ENCODE data around the gene GP5.

Gene GP5

GRCh38 chr3:194377708-194378107 is 21.4 kb downstream of the GP5 start:
- DNase-seq (ENCODE audit: insufficient read length, low spot score) = no peak
- TF ChIP-seq POLR2A (IDR thresholded peaks at IDR 0.05; ENCODE audit: low read depth, low read length) = no peak
- FAIRE-seq = no peak

DNA sequence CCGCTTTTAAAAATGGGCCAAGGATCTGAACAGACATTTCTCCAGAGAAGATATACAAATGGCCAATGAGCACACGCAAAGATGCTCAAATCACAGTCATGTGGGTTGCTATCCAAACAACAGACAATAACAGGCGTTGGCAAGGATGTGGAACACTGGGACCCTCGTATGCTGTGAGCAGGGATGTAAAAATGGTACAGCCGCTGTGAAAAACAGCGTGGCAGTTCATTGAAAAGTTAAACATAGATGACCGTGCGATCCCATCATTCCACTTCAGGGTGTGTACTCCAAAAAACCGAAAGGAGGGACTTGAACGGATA is 22.9 kb downstream of the GP5 start:
- no peak for TF ChIP-seq POLR2A (IDR thresholded peaks at IDR 0.05; ENCODE audit: low read depth, low read length)
- FAIRE-seq (no peak), DNase-seq (ENCODE audit: insufficient read length, low spot score) (no peak)

DNA sequence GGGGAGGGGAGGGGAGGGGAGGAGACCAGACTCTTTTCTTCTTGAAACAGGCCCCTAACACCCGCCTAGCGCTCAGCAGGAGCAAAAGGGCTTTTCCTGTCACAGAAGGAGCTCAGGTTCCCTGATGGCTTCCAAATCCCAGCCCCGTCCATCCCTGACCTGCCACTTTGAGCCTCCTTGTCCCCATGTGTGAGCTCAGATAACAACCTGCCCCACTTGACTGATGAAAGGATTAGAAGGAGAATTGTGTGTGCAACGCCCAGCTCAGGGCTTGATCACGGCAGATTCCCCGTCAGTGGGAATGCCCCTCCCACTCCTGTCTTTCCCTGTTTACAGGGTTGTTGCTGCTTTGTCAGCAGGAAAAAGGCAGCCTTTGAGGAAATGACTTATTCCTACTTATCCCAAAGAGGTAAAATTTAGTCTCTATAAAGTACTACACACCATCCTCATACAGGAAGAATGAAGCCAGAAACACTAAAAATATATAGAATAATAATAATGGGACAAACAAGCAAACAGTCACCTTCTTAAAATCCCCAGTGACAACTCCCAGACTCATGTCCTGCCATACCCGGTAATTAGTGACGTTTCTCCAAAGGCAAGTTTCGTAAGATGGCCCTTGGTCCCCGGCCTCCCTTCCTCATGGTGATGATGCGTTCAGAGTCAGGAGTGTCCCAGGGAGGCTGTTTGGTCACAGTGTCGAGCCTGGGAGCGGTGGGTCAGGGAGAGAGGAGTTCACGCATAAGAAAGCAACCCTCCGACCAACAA is 23.4 kb downstream of the GP5 start:
- TF ChIP-seq POLR2A (IDR thresholded peaks at IDR 0.05; ENCODE audit: low read depth, low read length) = no peak
- FAIRE-seq (peak; percentile 20), DNase-seq (ENCODE audit: insufficient read length, low spot score) (peak; percentile 33)

- DNase-seq (ENCODE audit: insufficient read length, low spot score) (no peak), FAIRE-seq (no peak)
- no peak for TF ChIP-seq POLR2A (IDR thresholded peaks at IDR 0.05; ENCODE audit: low read depth, low read length)
Observed at GRCh38 chr3:194374935-194375334, 24.1 kb downstream of the GP5 start.

- TF ChIP-seq POLR2A (IDR thresholded peaks at IDR 0.05; ENCODE audit: low read depth, low read length) = no peak
- no peak for FAIRE-seq
Observed at GRCh38 chr3:194373899-194374298, 25.2 kb downstream of the GP5 start.

DNA sequence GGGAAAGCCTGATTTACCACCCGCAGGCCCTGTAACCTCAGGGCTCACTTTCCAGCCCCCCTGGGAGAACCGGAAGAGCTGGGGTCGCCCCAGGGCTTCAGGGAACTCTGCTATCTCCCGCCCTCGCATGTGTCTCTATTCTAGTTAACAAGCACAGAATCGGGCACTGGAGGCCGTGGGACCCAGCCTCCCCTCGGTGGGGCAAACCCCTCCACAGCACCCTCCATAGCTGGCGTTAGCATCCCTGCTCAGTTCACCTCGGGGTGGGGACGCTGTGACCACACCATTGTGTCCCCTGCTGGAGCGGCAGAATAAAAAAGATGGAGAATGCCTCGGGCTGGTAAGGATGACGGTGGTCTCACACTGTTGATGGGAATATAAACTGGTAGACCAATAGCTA is 26.0 kb downstream of the GP5 start:
- FAIRE-seq = no peak
- no peak for TF ChIP-seq POLR2A (IDR thresholded peaks at IDR 0.05; ENCODE audit: low read depth, low read length)
- no peak for DNase-seq (ENCODE audit: insufficient read length, low spot score)

More at GRCh38 chr3:194373899-194374298, 25.2 kb downstream of the GP5 start:
- DNase-seq (ENCODE audit: insufficient read length, low spot score) = no peak

DNA sequence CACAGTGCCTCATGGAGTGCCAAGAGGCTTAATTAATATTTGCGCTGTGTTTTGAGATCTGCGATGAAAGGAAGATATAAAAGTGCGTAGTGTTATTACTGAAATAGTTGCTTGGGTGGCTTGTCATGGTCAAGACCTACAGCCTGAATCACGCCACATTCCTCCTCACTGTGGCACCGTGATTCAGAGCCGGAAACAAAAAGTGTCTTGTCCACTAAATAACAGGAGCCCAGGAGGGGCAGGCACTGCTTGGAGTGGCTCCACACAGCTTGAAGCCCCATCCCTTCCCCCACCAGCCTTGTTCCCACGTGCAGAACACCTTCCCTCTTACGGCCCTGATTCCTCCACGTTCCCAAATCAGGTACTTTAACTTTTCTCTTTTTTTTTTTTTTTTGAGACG is 28.3 kb downstream of the GP5 start:
- DNase-seq (ENCODE audit: insufficient read length, low spot score) (peak; percentile 35), FAIRE-seq (no peak)
- no peak for TF ChIP-seq POLR2A (IDR thresholded peaks at IDR 0.05; ENCODE audit: low read depth, low read length)

- DNase-seq (ENCODE audit: insufficient read length, low spot score) = peak; percentile 84
- TF ChIP-seq POLR2A (IDR thresholded peaks at IDR 0.05; ENCODE audit: low read depth, low read length) = peak; percentile 54
- FAIRE-seq = no peak
Observed at GRCh38 chr3:194369522-194370279, 29.4 kb downstream of the GP5 start, which contains the start of gene LRRC15. Gene LRRC15 (minus strand): TSS chr3:194369743. CDS start chr3:194361043, 8,700 bp downstream.

DNA sequence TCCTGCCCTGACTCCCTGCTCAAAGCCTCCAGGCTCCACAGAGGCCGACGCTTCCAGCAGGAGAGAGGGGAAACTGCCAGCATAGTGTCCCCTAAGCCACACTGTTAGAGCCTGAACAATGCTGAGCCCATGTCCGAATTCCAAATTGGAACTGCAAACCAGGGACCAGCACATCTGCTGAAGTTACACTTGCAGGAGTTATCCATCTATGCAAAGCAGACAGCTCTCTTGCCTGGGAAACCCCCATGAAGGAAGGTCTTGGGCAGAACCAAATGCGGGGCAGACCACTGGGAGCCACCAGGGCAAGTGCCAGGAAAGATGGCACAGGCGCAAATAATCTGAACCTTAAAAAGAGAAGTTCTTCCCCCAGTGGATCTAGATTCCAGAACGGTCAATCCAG is 30.1 kb downstream of the GP5 start:
- no peak for FAIRE-seq
- no peak for TF ChIP-seq POLR2A (IDR thresholded peaks at IDR 0.05; ENCODE audit: low read depth, low read length)
- DNase-seq (ENCODE audit: insufficient read length, low spot score) = no peak

- DNase-seq (ENCODE audit: insufficient read length, low spot score) (no peak), FAIRE-seq (no peak)
- no peak for TF ChIP-seq POLR2A (IDR thresholded peaks at IDR 0.05; ENCODE audit: low read depth, low read length)
Observed at GRCh38 chr3:194367992-194368841, 30.8 kb downstream of the GP5 start.

DNA sequence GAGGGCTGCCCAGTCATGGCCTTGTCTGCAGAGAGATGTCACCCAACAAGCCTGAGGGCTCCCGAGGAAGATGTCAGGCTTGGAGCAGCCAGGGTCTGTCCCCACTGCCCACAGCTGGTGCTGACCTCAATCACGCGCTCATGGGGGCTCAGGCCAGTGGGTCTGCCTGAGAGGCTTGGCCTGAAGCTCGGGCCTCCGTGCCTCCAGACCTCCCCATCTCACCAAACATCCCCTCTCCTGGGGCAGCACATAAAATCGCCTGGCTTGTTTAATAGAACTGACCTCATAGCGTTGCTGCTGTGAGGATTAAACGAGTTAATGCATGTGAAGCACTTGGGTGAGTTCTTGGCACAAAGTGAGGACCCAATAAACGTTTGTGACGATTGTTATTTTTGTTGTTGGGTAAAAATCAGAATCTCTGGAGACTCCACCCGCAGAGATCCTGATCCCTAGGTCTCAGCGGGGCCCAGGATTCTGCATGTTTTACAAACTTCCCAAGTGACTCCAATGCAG is 33.0 kb downstream of the GP5 start:
- TF ChIP-seq POLR2A (IDR thresholded peaks at IDR 0.05; ENCODE audit: low read depth, low read length) = no peak
- DNase-seq (ENCODE audit: insufficient read length, low spot score) (no peak), FAIRE-seq (no peak)

GRCh38 chr3:194365526-194365925 is 33.5 kb downstream of the GP5 start:
- no peak for TF ChIP-seq POLR2A (IDR thresholded peaks at IDR 0.05; ENCODE audit: low read depth, low read length)
- no peak for DNase-seq (ENCODE audit: insufficient read length, low spot score)
- FAIRE-seq = no peak

GRCh38 chr3:194364652-194365434 is 34.2 kb downstream of the GP5 start:
- DNase-seq (ENCODE audit: insufficient read length, low spot score) (peak; percentile 76), FAIRE-seq (peak; percentile 71)
- TF ChIP-seq POLR2A (IDR thresholded peaks at IDR 0.05; ENCODE audit: low read depth, low read length) = no peak
